HCT116 (cell line): ENCODE measurements around the gene GGA2.

Experiments used
- EZH2phosphoT487 ChIP-seq: fragments of 200-600 bp; IDR thresholded peaks from 2 replicates; pipeline ENCODE4 v1.6.1; 2018; ENCODE audit warnings: antibody characterized with exemption, borderline replicate concordance
- POLR2A ChIP-seq: IDR thresholded peaks from 2 replicates; pipeline ENCODE4 v1.7.0; 2011; ENCODE audit warnings: borderline replicate concordance; ENCODE audit not compliant: insufficient read depth, insufficient read length; ENCODE audit errors: extremely low read depth
- TF ChIP-seq, protein P1 (sequence below), 3 experiments: fragments of 200-600 bp in 1 of 3; sonication (generic) in 1 of 3; IDR thresholded peaks in 2 of 3; conservative IDR thresholded peaks in 1 of 3; 2 replicates each; pipeline ENCODE4 v1.5.1; 2012 to 2017; ENCODE audit warnings: low read depth in 2 of 3, low read length in 2 of 3, antibody characterized with exemption in 1 of 3, borderline replicate concordance in 1 of 3, control low read depth in 1 of 3, mild to moderate bottlenecking in 1 of 3, mixed read lengths in 1 of 3, mixed run types in 1 of 3, moderate library complexity in 1 of 3; ENCODE audit not compliant: insufficient read depth in 1 of 3

DNA sequence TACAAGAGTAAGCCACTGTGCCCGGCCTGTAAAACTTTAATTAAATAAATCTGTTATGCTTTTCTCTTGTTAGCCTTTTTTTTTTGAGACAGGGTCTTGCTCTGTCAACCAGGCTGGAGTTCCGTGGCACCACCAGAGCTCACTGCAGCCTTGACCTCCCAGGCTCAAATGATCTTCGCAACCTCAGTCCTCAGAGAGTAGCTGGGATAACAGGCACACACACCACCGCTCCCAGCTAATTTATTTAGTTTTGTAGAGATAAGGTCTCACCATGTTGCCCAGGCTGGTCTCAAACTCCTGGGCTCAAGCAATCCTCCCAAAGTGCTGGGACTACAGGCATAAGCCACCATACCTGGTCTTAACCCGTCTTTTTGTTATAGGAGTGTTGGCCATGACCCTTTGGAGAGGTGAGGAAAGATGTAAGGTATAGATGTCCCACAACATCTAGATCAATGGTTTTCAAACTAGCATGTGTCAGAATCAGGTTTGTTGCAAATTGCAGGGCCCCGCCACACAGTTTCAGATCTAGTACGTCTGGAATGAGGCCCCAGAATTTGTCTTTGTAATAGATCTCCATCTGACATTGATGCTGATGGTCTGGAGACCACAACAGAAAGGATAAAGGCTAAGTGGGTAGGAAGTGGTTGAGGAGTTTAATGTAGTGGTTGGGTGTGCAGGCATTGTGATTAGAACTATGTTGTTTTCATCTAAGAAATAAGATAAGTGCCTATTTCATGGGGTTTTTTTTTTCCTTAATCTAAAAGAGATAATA is 4.3 kb upstream of the GGA2 start:
- TF ChIP-seq EZH2phosphoT487, result no peak
- TF ChIP-seq, protein P1, sequence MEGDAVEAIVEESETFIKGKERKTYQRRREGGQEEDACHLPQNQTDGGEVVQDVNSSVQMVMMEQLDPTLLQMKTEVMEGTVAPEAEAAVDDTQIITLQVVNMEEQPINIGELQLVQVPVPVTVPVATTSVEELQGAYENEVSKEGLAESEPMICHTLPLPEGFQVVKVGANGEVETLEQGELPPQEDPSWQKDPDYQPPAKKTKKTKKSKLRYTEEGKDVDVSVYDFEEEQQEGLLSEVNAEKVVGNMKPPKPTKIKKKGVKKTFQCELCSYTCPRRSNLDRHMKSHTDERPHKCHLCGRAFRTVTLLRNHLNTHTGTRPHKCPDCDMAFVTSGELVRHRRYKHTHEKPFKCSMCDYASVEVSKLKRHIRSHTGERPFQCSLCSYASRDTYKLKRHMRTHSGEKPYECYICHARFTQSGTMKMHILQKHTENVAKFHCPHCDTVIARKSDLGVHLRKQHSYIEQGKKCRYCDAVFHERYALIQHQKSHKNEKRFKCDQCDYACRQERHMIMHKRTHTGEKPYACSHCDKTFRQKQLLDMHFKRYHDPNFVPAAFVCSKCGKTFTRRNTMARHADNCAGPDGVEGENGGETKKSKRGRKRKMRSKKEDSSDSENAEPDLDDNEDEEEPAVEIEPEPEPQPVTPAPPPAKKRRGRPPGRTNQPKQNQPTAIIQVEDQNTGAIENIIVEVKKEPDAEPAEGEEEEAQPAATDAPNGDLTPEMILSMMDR (IDR thresholded peaks at IDR 0.05 in 2 of 3, conservative IDR thresholded peaks at IDR 0.05 in 1 of 3; ENCODE audit: borderline replicate concordance in 1 of 3, insufficient read depth in 1 of 3, low read depth in 2 of 3, low read length in 2 of 3), result no peak
- TF ChIP-seq POLR2A, result no peak
